Activated T-helper 17 cell treated with anti-CD3 and anti-CD28 coated beads, Interleukin-2, amount 50 U/mL, for 72 hours (primary cell): ENCODE data around the gene TBX1. TPM values are rescaled to one million over a fixed set of nuclear protein-coding genes. Genes with fewer than 3 reads are reported as not detected.

Experiments used
- ATAC-seq: fragments of 150-1000 bp; cut with Tn5 transposase; replicated peaks from 2 replicates; pipeline ENCODE4 v1.10.0; 2021; ENCODE audit warnings: mild to moderate bottlenecking, moderate library complexity
- H3K27ac Mint-ChIP-seq: one replicate; pipeline ENCODE4 v1.8.0; 2022; ENCODE audit warnings: mixed read lengths
- H3K27me3 Mint-ChIP-seq: one replicate; pipeline ENCODE4 v1.8.0; 2022; ENCODE audit warnings: mixed read lengths
- H3K36me3 Mint-ChIP-seq: one replicate; pipeline ENCODE4 v1.8.0; 2022; ENCODE audit warnings: low read depth, mild to moderate bottlenecking, mixed read lengths
- H3K4me1 Mint-ChIP-seq: one replicate; pipeline ENCODE4 v1.8.0; 2022; ENCODE audit warnings: mixed read lengths
- H3K4me3 Mint-ChIP-seq: one replicate; pipeline ENCODE4 v1.8.0; 2022; ENCODE audit warnings: mild to moderate bottlenecking, mixed read lengths
- H3K9me3 Mint-ChIP-seq: one replicate; pipeline ENCODE4 v1.8.0; 2022; ENCODE audit warnings: mixed read lengths
- total RNA-seq, 2 donors: library from RNA; stranded (reverse); gene quantifications; one replicate each; pipeline ENCODE4 v1.2.3, GENCODE V29; 2022

The TBX1 gene
- total RNA-seq, 2 donors from 2014 or later = not detected

- H3K4me1 Mint-ChIP-seq = no peaks in the 10 kb centered on the region
These were observed 56.0 kb downstream of the TBX1 start for GRCh38 chr22:19816372-19817119.

More at GRCh38 chr22:19816372-19817119, 56.0 kb downstream of the TBX1 start:
- H3K27me3 Mint-ChIP-seq = no peaks in the 10 kb centered on the region
- no peak overlapping the region for H3K4me3 Mint-ChIP-seq
- H3K27ac Mint-ChIP-seq = no peak overlapping the region
- peaks cover 9% of the 10 kb centered on the region for H3K36me3 Mint-ChIP-seq
- H3K9me3 Mint-ChIP-seq = no peaks in the 10 kb centered on the region
- no peak for ATAC-seq

Other genes with a start within 250 kb of the TBX1 start
- under 1 TPM in 1 of 2 donors, not detected in 1; 0.13 TPM for gene CLDN5, start 236.4 kb upstream of the TBX1 start, total RNA-seq
- under 1 TPM; 0.41 to 0.42 TPM for gene SEPTIN5, start 46.3 kb upstream of the TBX1 start, total RNA-seq
- gene GP1BB, start 37.2 kb upstream of the TBX1 start, total RNA-seq = not detected
- gene GNB1L, start 94.1 kb downstream of the TBX1 start, total RNA-seq = 10 to 100 TPM; 10.8 to 14.4 TPM
- 10 to 100 TPM; 13.0 to 16.4 TPM for gene RTL10, start 94.1 kb downstream of the TBX1 start, total RNA-seq
- gene COMT, start 181.0 kb downstream of the TBX1 start, total RNA-seq = 100 to 1,000 TPM in 1 of 2 donors, 10 to 100 TPM in 1; 53.4 to 133 TPM
- 10 to 100 TPM; 14.1 to 21.4 TPM for gene TXNRD2, start 181.0 kb downstream of the TBX1 start, total RNA-seq